HUES64 (cell line): ENCODE results near the gene TEX14.
"Not testable (repeated sequence)": the region's sequence is repeated elsewhere in the genome, so short reads cannot be mapped to it uniquely, and the experiment has no call there.

Source experiments
- H3K27ac ChIP-seq: 2 replicates; pipeline ENCODE4 v1.7.0; 2013; ENCODE audit warnings: low read depth, low read length, inconsistent platforms
- H3K27me3 ChIP-seq: 2 replicates; pipeline ENCODE4 v1.6.1; 2013; ENCODE audit warnings: mild to moderate bottlenecking, low read length; ENCODE audit not compliant: insufficient read depth
- H3K36me3 ChIP-seq: 2 replicates; pipeline ENCODE4 v1.6.1; 2013; ENCODE audit warnings: mild to moderate bottlenecking, low read length; ENCODE audit not compliant: insufficient read depth
- H3K4me1 ChIP-seq: 2 replicates; pipeline ENCODE4 v1.6.1; 2013; ENCODE audit warnings: mild to moderate bottlenecking, low read length, moderate library complexity; ENCODE audit not compliant: insufficient read depth
- H3K4me3 ChIP-seq: 2 replicates; pipeline ENCODE4 v1.5.1; 2013; ENCODE audit warnings: mild to moderate bottlenecking, low read length, moderate library complexity
- H3K9ac ChIP-seq: 2 replicates; pipeline ENCODE4 v1.6.1; 2013; ENCODE audit warnings: mild to moderate bottlenecking, low read depth, low read length
- H3K9me3 ChIP-seq: 2 replicates; pipeline ENCODE4 v1.6.1; 2013; ENCODE audit warnings: low read depth, low read length; ENCODE audit not compliant: insufficient read depth
- WGBS: fragments of 150-250, 120-280 bp; methylation state at CpG from one replicate; pipeline ENCODE4 v1.1.7; 2013; ENCODE audit warnings: missing lambda C conversion rate; 5-methylcytosine and 5-hydroxymethylcytosine counted together

Gene TEX14

GRCh38 chr17:58556833-58557250 lies 135.0 kb downstream of the TEX14 start:
- Histone ChIP-seq H3K9ac (no peak overlapping the region), H3K9me3 (no peaks in the 10 kb centered on the region), H3K4me3 (no peak overlapping the region), H3K27ac (no peak overlapping the region), H3K36me3 (no peaks in the 10 kb centered on the region), H3K27me3 (no peaks in the 10 kb centered on the region), H3K4me1 (no peaks in the 10 kb centered on the region)
- WGBS: 94% methylated on average over 3 of the region's 5 CpGs

- H3K36me3 ChIP-seq, H3K9me3 ChIP-seq, H3K27me3 ChIP-seq, H3K4me3 ChIP-seq, H3K9ac ChIP-seq, H3K27ac ChIP-seq, H3K4me1 ChIP-seq: not testable (repeated sequence)
- 92% methylated on average over 3 of the region's 3 CpGs for WGBS
Measured at GRCh38 chr17:58555109-58555508, 136.7 kb downstream of the TEX14 start.

- H3K9ac ChIP-seq: no peak overlapping the region
- H3K27me3 ChIP-seq: no peaks in the 10 kb centered on the region
- H3K9me3 ChIP-seq: no peaks in the 10 kb centered on the region
- H3K27ac ChIP-seq: no peak overlapping the region
- H3K4me3 ChIP-seq: no peak overlapping the region
- H3K4me1 ChIP-seq: no peaks in the 10 kb centered on the region
- H3K36me3 ChIP-seq: no peaks in the 10 kb centered on the region
- WGBS: 96% methylated on average over 2 of the region's 2 CpGs
Measured at GRCh38 chr17:58541249-58541648, 150.6 kb downstream of the TEX14 start.

GRCh38 chr17:58539698-58540097 lies 152.1 kb downstream of the TEX14 start:
- H3K4me3 ChIP-seq: no peak overlapping the region
- H3K4me1 ChIP-seq: peaks cover 6% of the 10 kb centered on the region; the same call in 1 of the 2 replicates
- H3K36me3 ChIP-seq: no peaks in the 10 kb centered on the region
- no peaks in the 10 kb centered on the region for H3K9me3 ChIP-seq
- no peak overlapping the region for H3K27ac ChIP-seq
- no peaks in the 10 kb centered on the region for H3K27me3 ChIP-seq
- no peak overlapping the region for H3K9ac ChIP-seq

- H3K9me3 ChIP-seq: no peaks in the 10 kb centered on the region
- peaks cover 10% of the 10 kb centered on the region; the same call in 1 of the 2 replicates for H3K4me1 ChIP-seq
- no peak overlapping the region for H3K9ac ChIP-seq
- H3K27ac ChIP-seq: no peak overlapping the region
- H3K36me3 ChIP-seq: no peaks in the 10 kb centered on the region
- 0 out of 2 replicates have a peak, but pooled peaks cover under 1% of the 10 kb centered on the region for H3K27me3 ChIP-seq
- 94% methylated on average over 6 of the region's 6 CpGs for WGBS
- H3K4me3 ChIP-seq: no peak overlapping the region
Measured at GRCh38 chr17:58538811-58539409, 152.9 kb downstream of the TEX14 start.

GRCh38 chr17:58537266-58537665 lies 154.6 kb downstream of the TEX14 start:
- 83% methylated on average over 4 of the region's 4 CpGs for WGBS
- Histone ChIP-seq H3K4me1 (peaks cover 10% of the 10 kb centered on the region; the same call in 1 of the 2 replicates), H3K36me3 (no peaks in the 10 kb centered on the region), H3K4me3 (no peak overlapping the region), H3K9ac (no peak overlapping the region), H3K9me3 (no peaks in the 10 kb centered on the region), H3K27ac (no peak overlapping the region), H3K27me3 (peaks cover 10% of the 10 kb centered on the region; the same call in 1 of the 2 replicates)

GRCh38 chr17:58536542-58536941 lies 155.3 kb downstream of the TEX14 start:
- peaks cover 10% of the 10 kb centered on the region; the same call in 1 of the 2 replicates for H3K4me1 ChIP-seq
- WGBS: 93% methylated on average over 3 of the region's 3 CpGs
- no peak overlapping the region for H3K27ac ChIP-seq
- no peaks in the 10 kb centered on the region for H3K9me3 ChIP-seq
- H3K36me3 ChIP-seq: no peaks in the 10 kb centered on the region
- H3K9ac ChIP-seq: no peak overlapping the region
- H3K4me3 ChIP-seq: no peak overlapping the region
- peaks cover 11% of the 10 kb centered on the region for H3K27me3 ChIP-seq

- 82% methylated on average over 2 of the region's 2 CpGs for WGBS
- Histone ChIP-seq H3K4me3 (no peak overlapping the region), H3K27me3 (peaks cover 19% of the 10 kb centered on the region)
Measured at GRCh38 chr17:58535431-58535830, 156.4 kb downstream of the TEX14 start.

GRCh38 chr17:58534901-58535421 lies 156.9 kb downstream of the TEX14 start:
- no peaks in the 10 kb centered on the region for H3K36me3 ChIP-seq

More at GRCh38 chr17:58535431-58535830, 156.4 kb downstream of the TEX14 start:
- Histone ChIP-seq H3K27ac (no peak overlapping the region), H3K9ac (no peak overlapping the region), H3K36me3 (no peaks in the 10 kb centered on the region), H3K9me3 (no peaks in the 10 kb centered on the region), H3K4me1 (peaks cover 16% of the 10 kb centered on the region)

GRCh38 chr17:58534331-58534730 lies 157.5 kb downstream of the TEX14 start:
- peaks cover 19% of the 10 kb centered on the region for H3K27me3 ChIP-seq
- 58% methylated on average over 3 of the region's 3 CpGs for WGBS
- H3K36me3 ChIP-seq: no peaks in the 10 kb centered on the region
- no peak overlapping the region for H3K4me3 ChIP-seq
- no peak overlapping the region for H3K9ac ChIP-seq
- peaks cover 16% of the 10 kb centered on the region for H3K4me1 ChIP-seq
- no peak overlapping the region for H3K27ac ChIP-seq
- H3K9me3 ChIP-seq: no peaks in the 10 kb centered on the region

More at GRCh38 chr17:58534901-58535421, 156.9 kb downstream of the TEX14 start:
- 91% methylated on average over 4 of the region's 4 CpGs for WGBS
- Histone ChIP-seq H3K4me3 (no peak overlapping the region), H3K27me3 (peaks cover 19% of the 10 kb centered on the region), H3K9me3 (no peaks in the 10 kb centered on the region), H3K27ac (no peak overlapping the region), H3K9ac (no peak overlapping the region), H3K4me1 (peaks cover 16% of the 10 kb centered on the region)

- Histone ChIP-seq H3K9ac (no peak overlapping the region), H3K27ac (no peak overlapping the region), H3K36me3 (no peaks in the 10 kb centered on the region), H3K4me3 (no peak overlapping the region), H3K9me3 (no peaks in the 10 kb centered on the region), H3K4me1 (peaks cover 16% of the 10 kb centered on the region), H3K27me3 (peaks cover 19% of the 10 kb centered on the region)
- whole genome bisulfite sequencing: 95% methylated on average over 5 of the region's 5 CpGs
Measured at GRCh38 chr17:58533616-58534188, 158.1 kb downstream of the TEX14 start.
